Measurements from ENCODE around the gene HHAT.

HHAT gene

GRCh38 chr1:210617293-210617692 is 288.6 kb downstream of the HHAT start:
- DNase-seq: no peak

DNA sequence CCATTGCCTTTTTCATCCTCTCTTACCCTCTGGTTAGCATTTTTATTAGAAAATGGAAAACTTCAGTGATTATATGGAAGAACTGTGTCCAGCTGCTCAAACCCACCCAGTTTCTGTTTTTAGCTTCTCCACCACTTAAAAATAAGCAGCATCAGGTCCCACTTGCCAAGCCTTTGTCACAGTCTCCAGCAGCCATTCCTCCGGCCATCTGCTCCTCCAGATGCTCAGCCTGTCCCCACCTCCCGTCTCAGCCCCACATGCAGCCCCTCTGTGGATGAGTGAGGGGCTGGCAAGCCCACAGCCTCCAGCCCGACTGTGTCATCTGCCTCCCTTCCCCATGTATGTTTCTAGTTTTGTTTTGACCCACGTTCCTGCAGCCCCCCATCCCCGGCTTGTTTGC is 289.7 kb downstream of the HHAT start:
- no peak for DNase-seq

GRCh38 chr1:210620867-210621488 is 292.3 kb downstream of the HHAT start:
- DNase-seq: no peak

DNA sequence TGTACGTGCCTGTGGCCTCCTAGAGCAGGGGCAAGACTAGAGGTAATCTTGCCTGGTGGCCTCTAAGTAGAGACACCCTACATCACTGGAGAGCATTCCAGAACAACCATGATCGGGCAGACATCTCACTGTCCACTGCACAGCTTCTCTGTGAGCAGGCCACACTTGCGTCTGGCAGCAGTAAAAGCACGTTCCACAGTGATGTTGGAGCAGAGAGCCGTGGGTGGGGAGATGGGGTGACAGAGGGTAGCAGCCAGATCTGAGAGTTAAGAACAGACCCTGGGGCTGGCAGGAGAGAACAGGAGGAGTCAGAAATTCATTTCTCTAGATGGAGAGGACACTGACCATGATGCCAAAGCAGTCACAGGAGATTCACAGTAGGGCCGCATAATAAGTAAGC is 293.0 kb downstream of the HHAT start:
- no peak for DNase-seq

DNA sequence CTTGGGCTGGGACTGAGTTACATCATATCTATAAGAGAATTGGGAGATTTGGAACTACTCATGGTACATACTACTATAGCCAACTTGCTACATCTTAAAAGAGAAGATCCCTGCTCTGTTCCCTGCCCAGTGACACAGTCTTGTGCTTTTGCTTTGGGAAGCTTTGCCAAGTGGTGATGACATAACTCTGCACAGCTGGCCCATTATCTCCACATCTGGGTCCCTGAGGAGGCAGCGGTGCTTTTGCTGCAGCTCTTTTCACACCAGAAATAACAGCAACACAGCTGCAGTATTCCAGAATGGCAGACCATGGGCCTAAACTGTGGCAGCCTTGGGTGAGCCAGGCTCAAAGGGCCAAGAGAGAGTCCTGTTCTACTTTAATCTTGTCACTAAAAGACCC is 296.0 kb downstream of the HHAT start:
- DNase-seq: no peak

GRCh38 chr1:210625715-210626114 is 297.0 kb downstream of the HHAT start:
- DNase-seq: no peak

- DNase-seq: no peak
Measured at GRCh38 chr1:210626341-210626740, 297.6 kb downstream of the HHAT start.

GRCh38 chr1:210627755-210628154 is 299.1 kb downstream of the HHAT start:
- no peak for DNase-seq

GRCh38 chr1:210629276-210629675 is 300.6 kb downstream of the HHAT start:
- DNase-seq: no peak

DNA sequence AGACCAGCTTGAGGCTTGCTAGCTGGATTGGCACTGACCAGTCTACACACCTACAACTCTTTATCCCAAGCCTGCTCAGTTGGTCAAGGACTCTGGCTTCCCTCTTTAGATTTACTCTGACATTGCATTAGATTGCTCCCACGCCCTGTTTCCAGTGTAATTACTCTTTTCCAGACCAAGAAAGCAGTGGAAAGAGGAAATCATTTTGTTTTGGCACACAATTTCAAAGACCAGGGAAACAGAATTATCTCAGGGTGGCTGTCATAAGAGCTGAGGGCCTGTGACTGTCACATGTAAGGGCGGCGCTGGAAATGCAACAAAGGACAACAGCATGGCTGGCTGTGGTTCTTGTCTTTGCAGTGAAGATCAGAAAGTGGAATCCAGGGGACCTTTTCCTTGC is 302.7 kb downstream of the HHAT start:
- DNase-seq: no peak

DNA sequence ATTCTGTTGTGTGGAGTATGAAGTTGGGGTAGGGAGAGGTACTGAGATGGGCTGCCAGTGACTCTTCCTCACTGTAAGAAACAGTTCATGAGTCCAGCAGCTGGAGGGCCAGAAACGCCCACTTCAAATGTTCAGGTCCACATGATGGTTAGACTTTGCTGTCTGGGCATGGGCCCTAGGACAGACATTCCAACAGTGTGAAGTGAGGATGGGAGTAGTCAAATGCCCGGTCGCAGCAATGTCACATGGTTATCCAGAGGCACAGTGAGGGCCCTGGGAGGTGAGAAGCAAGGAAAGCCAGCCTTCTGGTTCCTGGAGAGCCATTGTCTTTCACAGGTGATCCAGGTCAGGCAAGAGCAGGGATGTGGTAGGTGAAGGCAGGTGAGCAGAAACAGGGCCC is 304.4 kb downstream of the HHAT start:
- DNase-seq: no peak

DNA sequence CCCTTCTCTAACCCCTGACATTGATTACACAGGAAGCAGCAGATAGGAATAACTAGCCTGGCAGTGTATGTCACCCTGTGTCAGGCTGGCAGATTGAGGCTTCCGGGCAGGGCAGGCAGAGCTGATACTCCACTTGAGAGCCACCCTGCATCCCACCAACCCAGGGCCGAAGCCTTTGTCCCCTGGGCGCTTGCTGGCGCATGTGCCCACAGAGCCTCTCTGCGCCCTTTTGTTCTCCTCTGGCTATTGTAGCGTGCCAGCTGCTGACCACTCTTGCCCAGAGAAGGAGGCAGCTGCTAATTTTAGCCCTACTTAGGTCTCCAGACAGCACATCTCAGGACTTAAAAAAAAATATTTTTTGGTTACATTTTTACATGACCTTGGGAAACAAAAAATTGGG is 304.9 kb downstream of the HHAT start:
- no peak for DNase-seq

DNA sequence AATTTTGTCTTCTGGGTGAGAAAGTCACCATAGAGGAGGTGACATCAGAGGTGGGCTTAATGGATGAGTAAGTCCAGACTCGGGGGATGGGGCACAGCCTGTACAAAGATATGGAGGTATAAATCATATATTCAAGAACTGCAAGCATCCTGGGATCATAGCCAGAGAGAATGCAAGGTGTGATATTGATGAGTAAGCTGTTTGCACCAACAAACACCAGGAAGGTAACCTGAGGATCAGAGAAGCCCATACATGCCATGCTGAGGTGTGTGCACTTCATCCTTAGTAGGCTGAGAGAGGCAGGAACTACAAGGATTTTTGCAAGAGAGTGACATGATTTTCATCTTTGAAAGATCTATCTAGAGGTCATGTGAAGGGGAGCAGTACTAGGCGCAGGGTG is 306.4 kb downstream of the HHAT start:
- DNase-seq: no peak

DNA sequence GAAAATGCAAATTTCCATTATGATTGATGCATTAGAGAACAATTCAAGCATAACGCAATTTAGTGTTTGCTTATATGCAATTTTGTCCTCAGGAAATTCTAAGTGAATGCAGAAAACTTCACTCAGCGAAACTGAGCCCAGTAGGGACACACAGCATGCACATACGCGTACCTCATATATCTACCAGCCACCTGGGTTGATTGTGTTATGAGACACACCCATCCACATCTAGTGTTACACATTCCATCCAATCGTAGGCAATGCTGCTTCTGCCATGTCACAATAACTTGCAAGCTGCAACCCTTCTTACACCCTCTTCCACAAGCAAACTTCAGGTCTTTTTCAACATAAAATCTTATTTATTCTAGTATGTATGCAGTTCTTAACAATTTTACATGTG is 312.9 kb downstream of the HHAT start:
- DNase-seq: no peak

DNA sequence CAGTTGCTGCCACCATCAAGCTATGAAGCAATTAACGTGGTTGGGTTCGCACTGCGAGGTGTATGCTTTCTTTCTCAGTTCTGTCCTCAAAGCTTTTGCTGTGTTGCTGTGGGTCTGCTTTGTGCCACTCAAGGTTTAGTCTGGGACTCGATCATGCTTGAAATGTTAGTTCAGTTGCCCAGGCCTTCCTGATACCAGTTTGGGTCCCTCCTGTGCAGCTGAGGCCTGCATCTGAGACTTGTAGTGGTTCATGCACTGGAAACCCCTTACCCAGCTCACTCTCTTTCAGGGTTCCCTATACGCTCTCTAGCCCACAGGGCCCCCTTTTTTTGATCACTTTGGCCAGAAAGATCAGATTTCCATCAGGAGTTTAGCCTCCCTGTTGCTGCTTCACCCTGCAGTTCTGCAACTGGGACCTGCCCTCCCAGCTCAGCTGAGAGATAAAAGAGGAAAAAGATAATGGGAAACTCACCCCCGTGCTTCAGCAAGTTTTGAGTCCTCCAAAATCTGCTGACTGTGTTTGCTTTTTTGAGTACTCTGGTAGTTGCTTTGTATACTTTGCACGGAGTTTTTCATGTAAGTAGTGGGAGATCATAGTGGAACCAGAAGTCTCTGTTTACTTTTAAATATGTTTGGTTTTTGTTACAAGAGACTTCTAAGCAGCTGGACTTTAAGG is 317.0 kb downstream of the HHAT start:
- DNase-seq: no peak

DNA sequence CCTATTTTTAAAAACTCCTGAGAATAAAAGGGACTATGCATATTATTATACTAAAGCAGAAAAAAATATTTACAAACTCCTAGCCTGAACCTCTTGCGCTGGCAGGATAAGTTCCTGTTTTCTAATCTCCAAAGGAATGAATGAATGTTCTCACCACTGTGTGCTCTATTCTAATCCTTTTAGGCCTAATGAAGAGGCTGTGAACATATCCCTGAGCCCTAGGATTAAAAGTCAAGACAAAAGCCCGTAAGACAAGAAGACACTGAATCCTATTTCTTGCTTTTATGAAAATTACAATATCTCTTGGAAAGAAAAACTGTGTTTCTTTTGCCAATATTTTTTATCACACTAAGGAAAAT is 317.5 kb downstream of the HHAT start:
- DNase-seq: no peak

GRCh38 chr1:210647406-210648333 is 319.0 kb downstream of the HHAT start:
- DNase-seq: no peak

- DNase-seq: no peak
Measured at GRCh38 chr1:210648588-210649269, 320.0 kb downstream of the HHAT start.

- no peak for DNase-seq
Measured at GRCh38 chr1:210650403-210650802, 321.7 kb downstream of the HHAT start.

GRCh38 chr1:210652329-210652954 is 323.7 kb downstream of the HHAT start:
- DNase-seq: no peak

DNA sequence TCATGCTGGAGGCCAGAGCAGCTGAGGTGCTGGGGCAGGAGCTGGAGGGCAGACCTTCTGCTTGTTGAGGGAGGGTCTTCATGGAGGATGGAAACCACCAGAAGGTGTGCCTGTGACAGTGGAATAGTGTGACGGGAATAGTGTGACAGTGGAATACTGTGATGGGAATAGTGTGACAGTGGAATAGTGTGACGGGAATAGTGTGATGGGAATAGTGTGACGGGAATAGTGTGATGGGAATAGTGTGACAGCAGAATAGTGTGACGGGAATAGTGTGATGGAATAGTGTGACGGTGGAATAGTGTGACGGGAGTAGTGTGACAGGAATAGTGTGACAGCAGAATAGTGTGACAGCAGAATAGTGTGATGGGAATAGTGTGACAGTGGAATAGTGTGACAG is 325.1 kb downstream of the HHAT start:
- DNase-seq: no peak

- no peak for DNase-seq
Measured at GRCh38 chr1:210654176-210654981, 325.7 kb downstream of the HHAT start.
